ENCODE data around the gene PRUNE2.
"Not testable (repeated sequence)": the region's sequence is repeated elsewhere in the genome, so short reads cannot be mapped to it uniquely, and the experiment has no call there.

The PRUNE2 gene

GRCh38 chr9:76616780-76617179 is 289.1 kb downstream of the PRUNE2 start:
- no peak for DNase-seq

DNA sequence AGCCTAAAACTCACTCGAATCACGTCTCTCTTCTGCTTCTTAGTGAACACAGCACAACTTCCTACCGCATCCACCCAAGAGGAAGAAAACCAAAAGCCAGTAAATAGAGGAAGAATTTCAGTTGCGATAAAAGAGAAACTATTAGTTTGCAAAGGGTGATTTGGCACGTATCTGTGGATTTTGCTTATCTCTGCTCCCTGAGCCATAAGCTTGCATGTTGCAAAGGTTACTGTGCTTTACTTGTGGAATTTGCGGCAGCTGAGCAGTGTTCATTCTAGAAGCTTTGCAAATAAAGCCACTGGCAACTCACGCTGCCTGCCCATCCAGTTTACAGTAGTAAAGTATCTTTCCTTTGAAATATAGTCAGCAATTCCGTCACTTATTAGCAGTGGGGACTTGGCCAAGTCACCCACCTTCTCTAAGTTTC is 290.7 kb downstream of the PRUNE2 start:
- no peak for DNase-seq

GRCh38 chr9:76613974-76614373 is 291.9 kb downstream of the PRUNE2 start:
- no peak for DNase-seq

DNA sequence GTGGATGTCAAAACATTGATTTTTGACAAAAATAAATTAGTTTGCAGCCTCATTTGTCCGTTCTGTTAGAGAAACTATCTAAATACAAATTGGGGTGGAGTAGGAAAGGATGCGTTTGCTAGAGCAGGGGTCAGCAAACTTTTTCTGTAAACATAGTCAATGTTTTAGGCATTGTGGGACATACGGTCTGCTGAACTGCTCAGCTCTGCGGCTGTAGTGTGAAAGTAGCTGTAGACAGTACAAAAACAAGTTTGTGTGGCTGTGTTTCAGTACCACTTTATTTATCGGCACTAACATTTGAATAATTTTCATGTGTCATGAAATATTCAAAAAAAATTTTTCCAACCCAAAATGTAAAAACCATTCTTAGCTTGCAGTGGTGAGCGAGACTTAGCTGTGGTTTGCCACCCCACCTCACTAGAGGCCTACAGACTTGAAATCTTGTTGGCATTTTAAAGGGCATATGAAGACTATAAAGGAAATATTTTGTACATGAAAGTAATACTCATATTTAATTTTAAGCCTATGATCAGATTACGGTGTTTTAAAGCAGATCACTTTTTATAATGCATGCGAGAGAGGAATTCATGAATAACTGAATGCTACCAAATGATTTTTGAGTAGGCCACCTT is 292.6 kb downstream of the PRUNE2 start:
- no peak for DNase-seq

GRCh38 chr9:76610011-76610352 is 295.9 kb downstream of the PRUNE2 start:
- peak in 1 of 2 experiments; percentile 7 for DNase-seq

DNA sequence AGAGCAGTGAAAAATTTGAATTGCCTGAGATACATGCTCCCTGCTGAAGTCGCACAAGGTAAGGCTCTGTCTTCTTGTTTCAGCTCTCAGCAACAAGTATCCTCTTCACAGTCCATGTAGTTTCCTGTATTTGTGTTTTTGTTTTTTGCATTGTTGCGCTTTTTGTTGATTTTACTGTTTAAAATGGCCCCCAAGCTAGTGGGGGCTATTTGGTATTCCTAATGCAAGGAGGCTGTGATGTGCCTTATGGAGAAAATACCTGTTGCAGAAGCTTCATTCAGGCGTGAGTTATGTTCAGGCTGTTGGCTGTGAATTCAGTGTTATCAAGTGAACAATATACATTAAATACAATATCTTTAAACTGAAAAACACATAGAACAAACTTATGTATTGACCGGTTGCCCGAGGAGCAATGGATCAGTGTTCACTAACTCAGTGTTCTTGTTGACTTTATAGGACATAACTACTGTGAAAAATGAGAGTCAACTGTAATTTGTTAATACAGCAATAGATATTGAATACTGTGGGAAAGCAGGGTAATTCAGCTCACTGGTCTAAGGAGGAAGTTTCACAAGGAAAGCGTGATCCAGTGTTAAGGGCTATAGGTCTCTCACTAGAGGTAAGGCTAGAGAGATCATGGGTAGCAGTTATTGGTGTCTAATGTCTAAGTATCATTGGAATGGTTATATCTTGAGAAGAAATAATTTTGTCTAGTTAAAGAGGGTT is 296.5 kb downstream of the PRUNE2 start:
- DNase-seq = no peak

DNA sequence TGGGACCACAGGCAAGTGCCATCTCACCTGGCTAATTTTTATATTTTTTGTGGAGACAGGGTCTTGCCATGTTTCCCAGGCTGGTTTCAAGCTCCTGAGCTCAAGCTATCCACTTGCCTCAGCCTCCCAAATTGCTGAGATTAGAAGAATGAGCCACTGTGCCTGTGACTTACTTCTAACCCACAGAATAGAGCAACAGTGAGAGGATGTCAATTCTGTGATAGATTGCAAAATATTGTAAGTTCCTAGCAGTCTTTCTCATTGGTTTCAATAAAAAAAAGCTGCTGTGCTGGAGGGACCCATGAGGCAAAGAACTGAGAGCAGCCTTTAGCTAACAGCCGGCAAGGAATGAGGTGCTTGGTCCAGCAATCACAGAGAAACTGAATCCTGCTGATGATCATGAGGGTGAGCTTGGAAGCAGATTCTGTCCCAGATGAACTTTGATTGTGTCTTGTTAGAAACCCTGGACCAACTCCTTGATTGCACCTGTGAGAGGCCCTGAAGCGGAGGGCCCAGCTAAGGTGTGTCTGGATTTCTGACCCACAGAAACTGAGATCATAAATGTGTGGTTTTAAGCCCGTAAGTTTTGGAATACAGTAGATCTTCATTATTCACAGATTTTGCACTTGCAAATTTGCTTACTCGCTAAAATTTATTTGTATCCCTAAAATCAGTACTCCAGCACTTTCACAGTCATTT is 297.2 kb downstream of the PRUNE2 start:
- no peak for DNase-seq

GRCh38 chr9:76607730-76608436 is 298.0 kb downstream of the PRUNE2 start:
- DNase-seq = no peak

- DNase-seq = no peak
These were observed 300.5 kb downstream of the PRUNE2 start for GRCh38 chr9:76605321-76605900.

GRCh38 chr9:76603931-76604570 is 301.9 kb downstream of the PRUNE2 start:
- DNase-seq = no peak

- no peak for DNase-seq
These were observed 302.4 kb downstream of the PRUNE2 start for GRCh38 chr9:76603448-76603895.

GRCh38 chr9:76602199-76602598 is 303.7 kb downstream of the PRUNE2 start:
- DNase-seq = no peak

DNA sequence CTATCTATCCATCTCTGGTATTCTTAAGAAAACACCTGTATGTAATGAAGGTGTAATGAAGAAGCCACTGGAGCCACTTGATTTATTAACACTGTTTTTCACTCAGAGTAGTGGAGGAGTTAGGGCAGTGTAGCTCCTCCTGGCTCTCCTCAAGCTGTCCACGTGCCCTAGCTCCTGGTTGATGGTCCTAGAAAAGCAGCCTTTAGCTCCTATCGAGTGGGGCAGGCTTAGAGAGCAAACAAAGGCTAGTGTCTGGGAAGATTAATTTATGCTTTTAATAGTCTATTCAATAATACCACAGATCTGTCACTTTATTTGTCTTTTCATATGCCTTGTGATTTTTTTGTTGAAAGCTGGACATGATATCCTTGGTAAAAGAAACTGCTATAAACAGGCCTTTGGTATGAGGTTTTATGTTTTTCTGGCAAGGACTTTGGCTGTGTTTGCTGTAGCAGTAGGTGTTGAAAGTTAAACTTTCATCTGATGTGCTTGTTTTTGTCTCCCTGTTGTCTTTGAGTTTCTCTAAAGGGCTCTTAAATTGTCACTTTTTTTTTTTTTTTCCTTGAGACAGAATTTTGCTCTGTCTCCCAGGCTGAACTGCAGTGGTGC is 305.8 kb downstream of the PRUNE2 start:
- no peak for DNase-seq

GRCh38 chr9:76598981-76599380 is 306.9 kb downstream of the PRUNE2 start:
- DNase-seq = no peak

DNA sequence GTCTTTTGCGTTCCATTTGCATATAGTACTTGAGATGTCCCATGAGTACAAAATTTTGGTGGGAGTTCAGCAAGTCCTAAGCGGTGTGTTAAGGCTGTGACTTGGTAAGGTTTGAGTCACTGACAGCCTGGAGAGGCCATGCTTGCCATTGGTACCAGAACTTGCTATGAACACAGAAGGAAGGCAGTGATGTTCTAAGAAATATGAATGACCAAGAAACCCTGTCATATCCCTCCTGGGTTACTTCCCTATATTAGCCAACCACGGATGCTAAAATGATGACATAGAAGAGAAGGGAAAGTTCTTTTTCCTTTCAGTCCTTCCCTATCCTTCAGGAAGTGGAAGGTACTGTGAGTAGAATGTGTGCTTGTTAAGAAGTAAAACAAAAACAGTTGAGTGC is 310.3 kb downstream of the PRUNE2 start:
- no peak for DNase-seq

DNA sequence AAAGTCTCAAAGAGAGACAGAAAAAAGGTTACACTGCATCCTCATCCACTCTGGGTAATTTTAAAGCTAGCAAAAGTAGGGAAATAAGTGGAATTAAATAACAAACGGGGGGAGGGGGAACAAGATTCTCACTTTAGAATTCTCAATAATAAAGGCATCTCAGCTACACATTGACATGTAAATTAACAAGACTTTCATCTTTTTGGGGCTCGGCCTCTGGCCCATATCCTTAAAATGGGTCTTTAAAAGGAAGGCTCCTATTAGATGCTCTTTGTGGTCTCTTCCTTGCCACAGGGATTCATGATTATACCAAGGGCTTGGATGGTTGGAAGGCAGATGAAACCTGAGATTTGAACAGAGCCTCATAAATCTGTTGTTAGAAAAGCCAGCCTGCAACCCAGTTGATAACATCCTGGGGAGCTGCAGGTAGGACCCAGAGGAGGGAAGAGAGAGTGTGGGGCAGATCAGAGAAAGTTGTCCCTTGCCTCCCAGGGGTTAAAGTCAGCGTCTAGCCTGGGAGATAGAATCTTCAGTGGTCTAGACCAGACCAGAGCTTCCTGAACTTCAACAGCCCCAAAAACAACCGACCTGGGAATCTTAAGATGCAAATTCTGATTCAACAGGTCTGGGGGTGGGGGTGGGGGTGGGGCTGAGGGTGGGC is 311.0 kb downstream of the PRUNE2 start:
- DNase-seq = no peak

GRCh38 chr9:76593961-76594735 is 311.8 kb downstream of the PRUNE2 start:
- DNase-seq = not testable (repeated sequence)

- no peak for DNase-seq
These were observed 313.0 kb downstream of the PRUNE2 start for GRCh38 chr9:76592974-76593347.

DNA sequence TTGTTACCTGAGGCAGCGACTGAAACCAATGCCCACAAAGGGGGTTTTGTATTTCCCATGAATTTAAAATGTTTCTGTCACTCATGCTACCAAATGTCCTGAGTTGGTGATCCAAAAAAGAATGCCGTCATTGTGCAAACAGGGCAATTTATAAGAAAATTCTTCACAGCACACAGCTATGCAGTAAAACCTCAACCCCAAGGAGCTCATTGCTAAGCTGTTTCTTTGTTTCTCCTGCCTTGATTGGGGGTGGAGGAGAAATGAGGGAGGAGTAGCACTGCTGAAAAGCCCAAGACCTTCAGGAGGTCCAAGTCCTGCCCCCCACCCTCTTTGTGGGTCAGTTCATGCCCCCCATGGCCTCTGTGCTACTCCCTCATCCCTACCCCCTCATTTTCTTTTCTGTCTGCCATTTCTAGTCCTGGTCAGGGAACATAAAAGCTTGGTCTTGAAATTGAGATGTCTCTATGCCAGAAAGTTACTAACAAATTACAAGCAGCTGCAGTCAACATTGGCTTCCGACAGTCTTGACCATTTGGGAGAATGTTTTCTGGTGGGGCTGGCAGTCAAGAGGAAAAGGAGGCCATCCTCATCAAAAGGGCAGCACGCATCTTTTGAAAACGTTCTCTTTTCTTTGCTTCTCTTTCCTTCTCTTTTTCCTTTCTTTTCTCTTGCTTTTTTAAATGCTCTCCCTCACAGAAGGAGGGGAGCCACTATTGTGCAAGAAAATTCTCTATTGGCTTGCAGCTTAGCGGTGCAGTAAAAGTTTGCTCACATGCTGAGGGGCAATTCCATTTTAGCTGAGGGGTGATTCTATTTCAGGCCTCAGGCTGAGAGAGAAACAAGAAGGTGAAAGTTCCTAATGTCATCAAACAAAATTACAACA is 313.6 kb downstream of the PRUNE2 start:
- DNase-seq = no peak
